Measurements from ENCODE around the gene NGRN.
A peak's percentile ranks its signal among the peaks of the same experiment; 100 is the strongest.

NGRN gene

GRCh38 chr15:90265271-90266060 is at the start of gene NGRN:
Gene NGRN (plus strand): TSS chr15:90265672. CDS start chr15:90265713, 41 bp downstream.
- DNase-seq = peak; percentile 82

- no peak for DNase-seq
Observed at GRCh38 chr15:90217671-90218394, 47.6 kb upstream of the NGRN start.

- no peak for DNase-seq
Observed at GRCh38 chr15:90219421-90220141, 45.9 kb upstream of the NGRN start.

GRCh38 chr15:90221246-90221900 is 44.1 kb upstream of the NGRN start:
- peak; percentile 54 for DNase-seq

- no peak for DNase-seq
Observed at GRCh38 chr15:90222547-90222946, 42.9 kb upstream of the NGRN start.

- no peak for DNase-seq
Observed at GRCh38 chr15:90223441-90224165, 41.9 kb upstream of the NGRN start.

GRCh38 chr15:90225047-90225446 is 40.4 kb upstream of the NGRN start:
- no peak for DNase-seq

- peak; percentile 18 for DNase-seq
Observed at GRCh38 chr15:90225504-90226234, 39.8 kb upstream of the NGRN start.

GRCh38 chr15:90227336-90227735 is 38.1 kb upstream of the NGRN start:
- no peak for DNase-seq

GRCh38 chr15:90227816-90228772 is 37.4 kb upstream of the NGRN start:
- DNase-seq = no peak

- no peak for DNase-seq
Observed at GRCh38 chr15:90228960-90229359, 36.5 kb upstream of the NGRN start.

- DNase-seq = no peak
Observed at GRCh38 chr15:90230071-90230494, 35.4 kb upstream of the NGRN start.

GRCh38 chr15:90230610-90231009 is 34.9 kb upstream of the NGRN start:
- no peak for DNase-seq

GRCh38 chr15:90231028-90232017 is 34.1 kb upstream of the NGRN start:
- no peak for DNase-seq

- DNase-seq = no peak
Observed at GRCh38 chr15:90232196-90232595, 33.3 kb upstream of the NGRN start.

GRCh38 chr15:90232941-90233386 is 32.5 kb upstream of the NGRN start:
- no peak for DNase-seq

GRCh38 chr15:90233387-90234095 is 31.9 kb upstream of the NGRN start, which contains the start of gene CIB1:
Gene CIB1 (minus strand): TSS chr15:90233941. CDS start chr15:90233885, 56 bp downstream.
- peak; percentile 76 for DNase-seq

Data from NCI-H1092 treated with DMSO at 0.1 percent for 48 hours (cell line).